ENCODE data around the gene TAF4.

Gene TAF4

DNA sequence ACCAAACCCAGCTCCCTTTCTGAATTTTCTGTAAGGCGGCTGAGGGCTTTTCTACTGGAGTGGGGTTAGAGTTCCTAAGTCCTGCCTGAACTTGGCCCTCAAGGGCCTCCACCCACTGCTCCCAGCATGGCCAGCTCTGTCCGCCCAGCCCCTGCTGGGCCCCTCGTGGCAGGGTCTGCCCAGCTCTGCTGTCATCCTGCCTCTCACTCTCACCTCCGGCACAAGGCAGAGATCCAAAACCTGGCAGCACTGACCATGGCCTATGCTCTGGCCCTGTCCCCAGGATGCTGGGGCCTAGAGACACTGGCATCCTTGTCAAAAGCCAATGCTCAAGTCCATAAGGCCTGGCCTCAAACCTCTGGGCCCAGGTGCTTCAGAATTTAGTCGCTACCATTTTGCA lies 61.1 kb downstream of the TAF4 start:
- no peaks in the 10 kb centered on the region for H3K9me3 ChIP-seq (ENCODE audit: control insufficient read depth, low read length)
- peaks cover 72% of the 10 kb centered on the region for H3K36me3 ChIP-seq (ENCODE audit: control insufficient read depth, insufficient read depth, low read length)
- H3K27ac ChIP-seq (ENCODE audit: insufficient read depth, low read depth, low read length, poor library complexity, severe bottlenecking) = no peak overlapping the region
- H3K27me3 ChIP-seq (ENCODE audit: control insufficient read depth, insufficient read depth, low read length, poor library complexity, severe bottlenecking) = no peaks in the 10 kb centered on the region
- WGBS, 2 experiments = 90 to 94% methylated on average over 5 of the region's 5 CpGs
- H3K4me1 ChIP-seq (ENCODE audit: control insufficient read depth, insufficient read depth, low read length) = no peaks in the 10 kb centered on the region
- H3K4me3 ChIP-seq (ENCODE audit: insufficient read depth, low read depth, low read length) = no peak overlapping the region

DNA sequence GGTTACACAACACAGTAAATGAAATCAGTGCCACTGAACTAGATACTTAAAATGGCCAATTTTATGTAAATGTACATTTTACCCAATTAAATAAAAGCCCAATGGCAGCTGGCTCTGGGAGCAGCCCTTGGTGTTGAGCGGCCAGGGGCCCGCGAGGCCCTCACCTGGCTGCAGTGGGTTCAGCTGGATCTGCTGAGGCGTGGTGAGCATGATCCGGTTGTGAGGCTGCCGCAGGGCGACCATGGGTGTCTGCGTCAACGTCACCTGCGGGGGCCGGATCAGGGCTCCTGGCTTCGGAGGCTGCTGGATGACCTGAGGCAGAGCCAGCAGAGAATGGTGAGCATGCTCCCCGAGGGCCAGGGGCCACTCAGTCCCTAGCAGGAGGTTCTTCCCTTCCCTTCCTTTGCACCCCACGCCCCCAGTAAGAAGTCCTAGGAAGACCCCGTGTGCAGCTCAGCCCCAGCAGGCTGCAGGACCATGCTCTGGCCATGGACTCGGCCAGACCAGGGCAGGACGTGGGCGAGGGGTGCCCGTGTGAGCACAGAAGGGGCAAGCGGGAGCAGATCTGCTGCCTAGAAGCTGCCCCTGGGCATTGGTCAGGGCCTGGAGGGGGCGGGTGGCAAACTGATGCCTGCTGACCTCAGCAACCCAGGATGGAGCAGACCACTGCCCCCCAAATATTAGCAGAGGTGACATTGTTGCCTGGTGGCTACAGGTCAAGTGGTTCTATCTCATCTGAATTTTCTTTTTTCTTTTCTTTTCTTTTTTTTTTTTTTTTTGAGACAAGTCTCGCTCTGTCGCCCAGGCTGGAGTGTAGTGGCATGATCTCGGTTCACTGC lies 61.9 kb downstream of the TAF4 start:
- H3K36me3 ChIP-seq (ENCODE audit: control insufficient read depth, insufficient read depth, low read length) = peaks cover 67% of the 10 kb centered on the region
- H3K4me3 ChIP-seq (ENCODE audit: insufficient read depth, low read depth, low read length) = no peak overlapping the region
- H3K9me3 ChIP-seq (ENCODE audit: control insufficient read depth, low read length) = no peaks in the 10 kb centered on the region
- WGBS, 2 experiments = 95 to 96% methylated on average over 24 of the region's 24 CpGs
- no peaks in the 10 kb centered on the region for H3K27me3 ChIP-seq (ENCODE audit: control insufficient read depth, insufficient read depth, low read length, poor library complexity, severe bottlenecking)
- no peak overlapping the region for H3K27ac ChIP-seq (ENCODE audit: insufficient read depth, low read depth, low read length, poor library complexity, severe bottlenecking)
- H3K4me1 ChIP-seq (ENCODE audit: control insufficient read depth, insufficient read depth, low read length) = no peaks in the 10 kb centered on the region

DNA sequence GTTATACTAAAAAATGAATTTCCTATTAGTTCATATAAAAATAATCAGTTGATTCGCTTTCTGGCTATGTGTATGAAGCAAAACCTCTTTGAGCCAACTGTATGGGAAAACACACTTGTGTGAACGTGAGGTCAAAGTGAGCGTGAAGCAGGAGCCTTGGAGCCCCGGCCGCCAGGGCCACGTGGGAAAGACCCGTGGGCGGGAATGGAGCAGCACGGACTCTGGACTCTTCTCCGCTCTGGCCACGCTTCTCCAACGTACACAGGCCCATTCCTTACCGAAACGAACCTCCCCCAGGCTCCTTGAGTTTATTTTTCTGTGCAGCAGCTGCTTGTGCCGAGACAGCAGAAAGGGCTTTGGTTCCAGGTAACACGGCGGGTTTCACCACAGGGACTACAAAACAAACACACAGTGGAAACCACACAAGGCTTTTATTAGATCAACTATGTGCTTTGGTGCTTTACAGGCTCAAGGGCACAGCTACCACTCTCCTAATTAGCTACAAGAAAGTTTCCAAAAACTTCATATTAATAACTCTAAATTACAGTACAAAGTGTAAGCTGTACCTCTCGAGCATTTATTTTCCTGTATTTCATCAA lies 62.7 kb downstream of the TAF4 start:
- peaks cover 64% of the 10 kb centered on the region for H3K36me3 ChIP-seq (ENCODE audit: control insufficient read depth, insufficient read depth, low read length)
- no peaks in the 10 kb centered on the region for H3K27me3 ChIP-seq (ENCODE audit: control insufficient read depth, insufficient read depth, low read length, poor library complexity, severe bottlenecking)
- WGBS, 2 experiments = 97% methylated on average over 17 to 18 of the region's 18 CpGs

DNA sequence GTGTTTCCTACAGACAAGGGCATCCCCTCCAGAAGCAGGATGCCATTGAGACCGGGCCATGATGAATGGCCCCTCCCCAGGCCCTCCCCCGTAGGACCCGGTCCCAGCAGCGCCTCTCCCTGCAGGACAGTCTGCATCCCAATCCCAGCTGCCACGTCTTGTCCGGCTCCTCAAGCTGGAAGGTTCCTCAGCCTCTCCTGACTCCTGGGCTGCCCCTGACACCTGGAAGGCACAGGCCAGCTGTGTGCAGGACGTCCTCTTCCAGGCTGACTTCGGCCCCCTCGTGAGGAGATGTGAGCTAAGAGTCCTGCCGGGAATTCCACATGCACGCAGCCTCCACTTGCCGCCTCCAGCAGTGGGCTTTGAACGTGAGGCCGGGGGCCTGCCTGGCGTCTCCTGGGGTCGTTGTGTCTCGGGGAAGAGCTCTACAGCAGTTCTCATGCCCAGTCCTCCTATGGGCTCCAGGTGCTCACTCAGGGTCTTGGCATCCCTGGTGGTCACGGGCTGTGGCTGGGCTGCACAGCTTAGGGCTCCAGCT lies 64.4 kb downstream of the TAF4 start:
- 93 to 94% methylated on average over 18 of the region's 18 CpGs for WGBS, 2 experiments
- no peaks in the 10 kb centered on the region for H3K4me1 ChIP-seq (ENCODE audit: control insufficient read depth, insufficient read depth, low read length)
- H3K27ac ChIP-seq (ENCODE audit: insufficient read depth, low read depth, low read length, poor library complexity, severe bottlenecking) = no peak overlapping the region
- H3K9me3 ChIP-seq (ENCODE audit: control insufficient read depth, low read length) = no peaks in the 10 kb centered on the region
- H3K36me3 ChIP-seq (ENCODE audit: control insufficient read depth, insufficient read depth, low read length) = peaks cover 59% of the 10 kb centered on the region
- no peaks in the 10 kb centered on the region for H3K27me3 ChIP-seq (ENCODE audit: control insufficient read depth, insufficient read depth, low read length, poor library complexity, severe bottlenecking)
- H3K4me3 ChIP-seq (ENCODE audit: insufficient read depth, low read depth, low read length) = no peak overlapping the region

More for the DNA sequence above, 62.7 kb downstream of the TAF4 start:
- H3K4me1 ChIP-seq (ENCODE audit: control insufficient read depth, insufficient read depth, low read length) = no peaks in the 10 kb centered on the region
- no peak overlapping the region for H3K27ac ChIP-seq (ENCODE audit: insufficient read depth, low read depth, low read length, poor library complexity, severe bottlenecking)
- no peak overlapping the region for H3K4me3 ChIP-seq (ENCODE audit: insufficient read depth, low read depth, low read length)
- H3K9me3 ChIP-seq (ENCODE audit: control insufficient read depth, low read length) = no peaks in the 10 kb centered on the region

DNA sequence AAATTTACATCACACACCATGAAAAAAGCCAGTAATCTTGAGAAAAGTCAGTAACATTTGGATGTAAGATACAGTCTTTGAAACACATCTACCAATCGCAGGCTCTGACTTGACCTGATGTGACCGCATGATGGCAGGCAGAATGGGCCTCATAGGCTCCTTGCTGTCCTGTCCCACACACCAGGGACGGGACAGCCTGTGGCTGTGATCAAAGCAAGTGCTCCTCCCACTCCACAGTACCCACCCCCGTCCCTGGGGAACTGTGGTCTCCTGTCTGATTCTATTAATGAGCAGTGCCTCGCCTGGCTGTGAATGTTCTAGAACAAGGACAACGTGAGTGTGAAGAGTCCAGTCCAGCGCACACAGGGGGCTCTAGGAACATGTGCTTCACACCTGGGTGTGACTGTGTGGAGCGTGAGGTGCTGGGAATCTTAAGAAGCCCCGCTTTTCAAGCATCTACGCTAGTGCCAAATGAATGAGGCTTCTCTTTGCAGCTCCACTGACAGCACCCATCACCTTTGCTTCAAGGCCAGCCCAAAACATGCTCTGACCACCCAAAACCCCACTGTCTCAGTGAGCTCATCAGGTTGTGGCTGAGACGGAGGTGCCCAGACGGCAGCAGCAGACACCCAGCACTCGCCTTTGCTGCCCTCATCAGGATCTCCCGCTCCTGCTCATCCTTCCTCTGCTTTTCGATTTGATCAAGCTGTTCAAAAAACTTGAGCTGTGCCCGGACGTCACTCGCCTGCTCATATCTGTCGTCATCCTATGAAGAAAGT lies 67.1 kb downstream of the TAF4 start:
- WGBS, 2 experiments = 94 to 95% methylated on average over 19 of the region's 19 CpGs
- H3K36me3 ChIP-seq (ENCODE audit: control insufficient read depth, insufficient read depth, low read length) = peaks cover 52% of the 10 kb centered on the region
- H3K27me3 ChIP-seq (ENCODE audit: control insufficient read depth, insufficient read depth, low read length, poor library complexity, severe bottlenecking) = no peaks in the 10 kb centered on the region
- H3K27ac ChIP-seq (ENCODE audit: insufficient read depth, low read depth, low read length, poor library complexity, severe bottlenecking) = no peak overlapping the region
- no peak overlapping the region for H3K4me3 ChIP-seq (ENCODE audit: insufficient read depth, low read depth, low read length)
- H3K4me1 ChIP-seq (ENCODE audit: control insufficient read depth, insufficient read depth, low read length) = no peaks in the 10 kb centered on the region
- H3K9me3 ChIP-seq (ENCODE audit: control insufficient read depth, low read length) = no peaks in the 10 kb centered on the region

DNA sequence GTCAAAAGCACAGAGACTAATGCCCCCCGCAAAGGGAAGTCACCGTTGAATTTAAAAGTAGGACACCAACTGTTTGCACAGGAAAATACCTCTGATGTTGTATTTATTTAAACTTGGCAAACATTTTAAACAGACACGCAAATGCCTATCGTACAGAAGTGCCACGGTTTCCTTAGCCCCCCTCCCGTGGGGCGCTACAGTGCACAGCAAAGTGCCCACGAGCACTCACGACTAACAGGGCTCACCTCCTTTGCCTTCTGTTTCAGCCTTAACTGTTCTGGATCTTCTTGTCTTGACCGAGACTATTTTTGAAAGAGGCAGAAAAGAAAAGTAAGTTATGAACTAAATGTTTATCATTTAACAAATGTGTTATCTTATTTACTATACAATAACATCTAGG lies 67.8 kb downstream of the TAF4 start:
- Histone ChIP-seq H3K36me3 (ENCODE audit: control insufficient read depth, insufficient read depth, low read length) (peaks cover 52% of the 10 kb centered on the region), H3K9me3 (ENCODE audit: control insufficient read depth, low read length) (no peaks in the 10 kb centered on the region), H3K27me3 (ENCODE audit: control insufficient read depth, insufficient read depth, low read length, poor library complexity, severe bottlenecking) (no peaks in the 10 kb centered on the region), H3K4me1 (ENCODE audit: control insufficient read depth, insufficient read depth, low read length) (no peaks in the 10 kb centered on the region), H3K27ac (ENCODE audit: insufficient read depth, low read depth, low read length, poor library complexity, severe bottlenecking) (no peak overlapping the region), H3K4me3 (ENCODE audit: insufficient read depth, low read depth, low read length) (no peak overlapping the region)
- WGBS, 2 experiments = 93 to 95% methylated on average over 9 to 10 of the region's 10 CpGs

DNA sequence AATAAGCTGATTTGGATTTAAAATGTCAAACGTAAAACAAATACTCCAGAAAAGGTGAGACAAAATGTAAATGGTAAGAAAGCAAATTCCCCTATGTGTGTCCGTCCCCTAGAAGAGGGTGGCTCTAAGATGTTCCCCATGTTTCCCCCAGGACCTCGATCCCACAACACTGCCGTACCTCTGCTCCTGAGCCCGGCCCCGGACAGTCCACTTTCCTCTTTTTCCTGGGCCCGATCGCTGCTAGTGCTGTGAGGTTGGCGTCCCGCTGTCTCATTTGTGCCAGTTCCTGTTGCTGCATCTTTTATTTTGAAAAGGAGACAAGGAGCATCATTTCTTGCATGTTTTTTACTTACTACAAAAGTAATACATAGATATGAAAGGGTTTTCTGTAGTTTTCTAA lies 68.3 kb downstream of the TAF4 start:
- WGBS, 2 experiments = 88 to 89% methylated on average over 10 of the region's 10 CpGs
- H3K9me3 ChIP-seq (ENCODE audit: control insufficient read depth, low read length) = no peaks in the 10 kb centered on the region
- no peak overlapping the region for H3K27ac ChIP-seq (ENCODE audit: insufficient read depth, low read depth, low read length, poor library complexity, severe bottlenecking)
- no peaks in the 10 kb centered on the region for H3K4me1 ChIP-seq (ENCODE audit: control insufficient read depth, insufficient read depth, low read length)
- H3K36me3 ChIP-seq (ENCODE audit: control insufficient read depth, insufficient read depth, low read length) = peaks cover 52% of the 10 kb centered on the region
- no peak overlapping the region for H3K4me3 ChIP-seq (ENCODE audit: insufficient read depth, low read depth, low read length)
- H3K27me3 ChIP-seq (ENCODE audit: control insufficient read depth, insufficient read depth, low read length, poor library complexity, severe bottlenecking) = no peaks in the 10 kb centered on the region

DNA sequence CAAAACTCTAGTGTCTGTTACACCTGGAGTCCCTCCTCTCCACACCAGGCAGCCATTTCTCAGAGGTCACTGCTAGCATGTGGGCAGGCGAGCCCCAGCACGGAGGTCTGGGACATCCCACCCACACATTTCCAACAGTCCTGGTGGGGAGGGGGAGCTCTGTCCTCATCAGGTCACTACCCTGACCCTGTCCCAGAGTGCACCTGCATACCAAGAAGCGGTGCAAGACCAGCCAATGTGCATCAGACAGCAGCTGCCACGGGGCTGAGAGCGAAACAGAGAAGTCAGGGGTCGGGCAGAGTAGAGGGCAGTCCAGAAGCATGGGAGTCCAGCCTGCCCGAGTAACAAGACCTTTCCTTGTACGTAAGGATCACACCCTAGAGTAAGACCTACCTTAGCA lies 71.1 kb downstream of the TAF4 start:
- Histone ChIP-seq H3K27me3 (ENCODE audit: control insufficient read depth, insufficient read depth, low read length, poor library complexity, severe bottlenecking) (no peaks in the 10 kb centered on the region), H3K27ac (ENCODE audit: insufficient read depth, low read depth, low read length, poor library complexity, severe bottlenecking) (no peak overlapping the region), H3K4me3 (ENCODE audit: insufficient read depth, low read depth, low read length) (no peak overlapping the region), H3K4me1 (ENCODE audit: control insufficient read depth, insufficient read depth, low read length) (no peaks in the 10 kb centered on the region), H3K36me3 (ENCODE audit: control insufficient read depth, insufficient read depth, low read length) (peaks cover 45% of the 10 kb centered on the region), H3K9me3 (ENCODE audit: control insufficient read depth, low read length) (no peaks in the 10 kb centered on the region)
- 96 to 97% methylated on average over 8 of the region's 8 CpGs for WGBS, 2 experiments

DNA sequence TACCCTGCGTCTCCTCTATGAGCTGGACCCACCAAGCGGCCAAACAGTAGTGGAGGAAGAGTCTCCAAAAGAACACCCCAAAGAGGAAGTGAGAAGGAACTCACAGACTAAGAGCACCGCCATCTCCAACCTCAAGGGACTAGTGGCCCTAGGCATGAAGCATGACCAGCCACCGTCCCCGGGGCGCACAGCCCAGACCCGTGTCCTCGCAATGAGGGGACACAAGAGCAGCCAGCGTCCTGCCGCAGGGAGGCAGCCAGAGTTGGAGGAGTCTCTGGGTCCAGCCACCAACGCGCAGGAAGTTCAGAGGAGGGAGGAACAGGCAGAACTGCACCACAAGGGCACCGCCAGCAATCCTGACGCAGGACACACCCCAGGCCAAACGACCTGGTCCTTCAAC lies 72.6 kb downstream of the TAF4 start:
- H3K4me3 ChIP-seq (ENCODE audit: insufficient read depth, low read depth, low read length) = no peak overlapping the region
- no peaks in the 10 kb centered on the region for H3K4me1 ChIP-seq (ENCODE audit: control insufficient read depth, insufficient read depth, low read length)
- WGBS, 2 experiments = 97% methylated on average over 15 of the region's 15 CpGs
- H3K27ac ChIP-seq (ENCODE audit: insufficient read depth, low read depth, low read length, poor library complexity, severe bottlenecking) = no peak overlapping the region
- H3K36me3 ChIP-seq (ENCODE audit: control insufficient read depth, insufficient read depth, low read length) = peaks cover 41% of the 10 kb centered on the region
- H3K27me3 ChIP-seq (ENCODE audit: control insufficient read depth, insufficient read depth, low read length, poor library complexity, severe bottlenecking) = no peaks in the 10 kb centered on the region
- H3K9me3 ChIP-seq (ENCODE audit: control insufficient read depth, low read length) = no peaks in the 10 kb centered on the region

DNA sequence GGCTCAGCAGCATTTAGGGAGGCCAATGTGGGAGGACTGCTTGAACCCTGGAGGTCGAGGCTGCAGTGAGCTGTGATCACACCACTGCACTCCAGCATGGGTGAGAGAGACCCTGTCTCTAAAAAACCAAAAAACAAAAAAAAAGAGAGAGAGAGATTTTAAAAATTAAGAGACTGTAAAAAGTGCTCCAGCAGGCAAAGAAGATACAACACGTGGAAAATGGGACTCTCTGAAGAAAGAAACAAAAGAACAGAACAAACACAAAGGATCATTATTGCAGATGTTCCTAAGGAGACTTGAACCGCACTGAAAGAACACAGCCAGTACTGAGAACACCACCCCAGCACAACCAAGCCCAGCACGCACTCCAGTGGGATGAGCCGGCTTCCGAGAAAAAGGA lies 74.2 kb downstream of the TAF4 start:
- H3K36me3 ChIP-seq (ENCODE audit: control insufficient read depth, insufficient read depth, low read length) = peaks cover 38% of the 10 kb centered on the region

More for the DNA sequence above, 74.2 kb downstream of the TAF4 start:
- Histone ChIP-seq H3K27ac (ENCODE audit: insufficient read depth, low read depth, low read length, poor library complexity, severe bottlenecking) (no peak overlapping the region), H3K9me3 (ENCODE audit: control insufficient read depth, low read length) (no peaks in the 10 kb centered on the region), H3K4me3 (ENCODE audit: insufficient read depth, low read depth, low read length) (no peak overlapping the region), H3K4me1 (ENCODE audit: control insufficient read depth, insufficient read depth, low read length) (no peaks in the 10 kb centered on the region), H3K27me3 (ENCODE audit: control insufficient read depth, insufficient read depth, low read length, poor library complexity, severe bottlenecking) (no peaks in the 10 kb centered on the region)
- WGBS, 2 experiments = 94 to 96% methylated on average over 6 of the region's 6 CpGs
